ENCODE data around the gene IKZF3. TPM values are rescaled to one million over a fixed set of nuclear protein-coding genes. Genes with fewer than 3 reads are reported as not detected.
A peak's percentile ranks its signal among the peaks of the same experiment; 100 is the strongest.

IKZF3 gene
- total RNA-seq, 1 experiment from 2014 or later: 0.22 TPM

DNA sequence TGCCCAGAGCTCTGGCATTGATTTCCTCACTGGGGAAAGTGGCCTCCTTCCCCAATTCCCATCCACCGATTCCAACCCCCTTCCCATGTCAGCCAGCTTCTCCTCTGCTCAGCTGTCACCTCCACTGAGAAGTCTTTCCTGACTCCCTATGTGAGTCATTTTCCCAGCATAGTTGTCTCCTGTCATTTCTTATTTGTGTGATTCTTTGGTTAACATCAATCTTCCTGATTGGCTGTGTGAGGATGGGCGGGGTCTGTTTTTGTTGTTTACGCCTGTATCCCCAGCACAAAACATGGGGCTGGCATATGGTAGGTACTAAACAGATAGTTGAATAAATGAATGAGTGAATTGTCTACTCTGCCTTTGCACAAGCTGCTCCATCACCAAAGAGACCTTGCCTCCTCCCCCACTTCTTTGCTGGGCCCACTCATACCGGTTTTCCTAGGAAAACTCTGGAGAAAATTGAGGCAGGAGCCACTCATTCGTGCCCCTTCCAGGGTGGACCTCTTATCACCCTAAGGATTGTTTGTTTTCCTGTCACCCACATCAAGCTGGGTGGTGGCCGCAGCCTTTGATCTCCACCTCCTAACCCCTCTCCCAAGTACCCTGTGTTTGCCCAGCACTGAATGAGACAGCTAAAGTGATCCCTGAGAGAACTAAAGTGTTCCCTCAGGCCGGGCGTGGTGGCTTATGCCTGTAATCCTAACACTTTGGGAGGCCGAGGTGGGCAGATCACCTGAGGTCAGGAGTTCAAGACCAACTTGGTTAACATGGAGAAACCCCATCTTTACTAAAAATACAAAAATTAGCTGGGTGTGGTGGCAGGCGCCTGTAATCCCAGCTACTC is 127.6 kb downstream of the IKZF3 start:
- H3K36me3 Mint-ChIP-seq (ENCODE audit: insufficient read depth in 1 of 3, low read depth in 3 of 3): no peaks in the 10 kb centered on the region; a peak in 2 of 7 replicates
- no peak overlapping the region for H2BK20ac ChIP-seq (ENCODE audit: low read depth, low read length, poor library complexity, severe bottlenecking)
- H3K23ac ChIP-seq (ENCODE audit: insufficient read length, low read depth, low read length): no peak overlapping the region
- H2AK5ac ChIP-seq (ENCODE audit: insufficient read length, low read length): no peak overlapping the region
- no peak overlapping the region for H3K4me2 ChIP-seq (ENCODE audit: insufficient read depth, insufficient read length, low read length)
- H3K9me3 Mint-ChIP-seq: no peaks in the 10 kb centered on the region
- no peak overlapping the region for H3K18ac ChIP-seq (ENCODE audit: insufficient read length, low read depth, low read length)
- H4K20me1 ChIP-seq (ENCODE audit: control insufficient read depth, insufficient read depth, insufficient read length): no peaks in the 10 kb centered on the region
- no peak overlapping the region for H2BK120ac ChIP-seq (ENCODE audit: low read depth, low read length, poor library complexity, severe bottlenecking)
- no peak overlapping the region for H3K27ac ChIP-seq (ENCODE audit: insufficient read length, low read depth, low read length)
- H2BK12ac ChIP-seq (ENCODE audit: insufficient read length, low read depth, low read length): no peak overlapping the region
- peaks cover 27% of the 10 kb centered on the region for H3K23me2 ChIP-seq (ENCODE audit: insufficient read length, low read depth, low read length, poor library complexity, severe bottlenecking)
- H2BK5ac ChIP-seq (ENCODE audit: insufficient read length, low read length): no peak overlapping the region
- no peak overlapping the region for H3T11ph ChIP-seq (ENCODE audit: low read length)
- no peak overlapping the region for H3K56ac ChIP-seq (ENCODE audit: insufficient read length, low read depth, low read length)
- H3K27ac Mint-ChIP-seq: peak overlapping the region; percentile 39 to 71 (median 52); a peak in 5 of 7 replicates
- DNase-seq: no peak
- H2BK15ac ChIP-seq (ENCODE audit: low read depth, low read length): no peak overlapping the region
- H3K9me3 ChIP-seq (ENCODE audit: control insufficient read depth, low read depth, low read length): no peaks in the 10 kb centered on the region
- H3K4me3 Mint-ChIP-seq: peak overlapping the region; percentile 1 to 60; a peak in 3 of 5 replicates
- H3K4me1 Mint-ChIP-seq: peaks cover 31 to 38% of the 10 kb centered on the region in 2 experiments
- WGBS (ENCODE audit: extremely low coverage, insufficient read length, low lambda C conversion rate): no CpG with 5 or more reads among the region's 10 CpGs
- peaks cover 2% of the 10 kb centered on the region; the same call in 1 of the 2 replicates for H3K79me2 ChIP-seq (ENCODE audit: insufficient read depth, low read length)
- H3K27me3 ChIP-seq (ENCODE audit: insufficient read depth, low read length): no peaks in the 10 kb centered on the region
- H3K27me3 Mint-ChIP-seq (ENCODE audit: low read depth): peaks cover 3% of the 10 kb centered on the region; the same call in 1 of the 2 replicates
- H3K4ac ChIP-seq (ENCODE audit: low read depth, low read length): no peak overlapping the region
- no peaks in the 10 kb centered on the region for H3K79me1 ChIP-seq (ENCODE audit: insufficient read depth, low read depth, low read length, poor library complexity, severe bottlenecking)
- no peak overlapping the region for H4K91ac ChIP-seq (ENCODE audit: insufficient read length, low read depth, low read length)
- no peak overlapping the region for H4K8ac ChIP-seq (replicated peaks; ENCODE audit: insufficient read length, low read depth, low read length)
- H2AFZ ChIP-seq (ENCODE audit: low read length): no peak overlapping the region
- peaks cover 3% of the 10 kb centered on the region; the same call in 1 of the 2 replicates for H3K4me1 ChIP-seq (ENCODE audit: insufficient read depth, low read length)
- no peak overlapping the region for H3K14ac ChIP-seq (ENCODE audit: insufficient read depth, low read length)
- TF ChIP-seq, protein P1, sequence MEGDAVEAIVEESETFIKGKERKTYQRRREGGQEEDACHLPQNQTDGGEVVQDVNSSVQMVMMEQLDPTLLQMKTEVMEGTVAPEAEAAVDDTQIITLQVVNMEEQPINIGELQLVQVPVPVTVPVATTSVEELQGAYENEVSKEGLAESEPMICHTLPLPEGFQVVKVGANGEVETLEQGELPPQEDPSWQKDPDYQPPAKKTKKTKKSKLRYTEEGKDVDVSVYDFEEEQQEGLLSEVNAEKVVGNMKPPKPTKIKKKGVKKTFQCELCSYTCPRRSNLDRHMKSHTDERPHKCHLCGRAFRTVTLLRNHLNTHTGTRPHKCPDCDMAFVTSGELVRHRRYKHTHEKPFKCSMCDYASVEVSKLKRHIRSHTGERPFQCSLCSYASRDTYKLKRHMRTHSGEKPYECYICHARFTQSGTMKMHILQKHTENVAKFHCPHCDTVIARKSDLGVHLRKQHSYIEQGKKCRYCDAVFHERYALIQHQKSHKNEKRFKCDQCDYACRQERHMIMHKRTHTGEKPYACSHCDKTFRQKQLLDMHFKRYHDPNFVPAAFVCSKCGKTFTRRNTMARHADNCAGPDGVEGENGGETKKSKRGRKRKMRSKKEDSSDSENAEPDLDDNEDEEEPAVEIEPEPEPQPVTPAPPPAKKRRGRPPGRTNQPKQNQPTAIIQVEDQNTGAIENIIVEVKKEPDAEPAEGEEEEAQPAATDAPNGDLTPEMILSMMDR (conservative IDR thresholded peaks at IDR 0.05): no peak
- no peak overlapping the region for H3K9ac ChIP-seq (ENCODE audit: extremely low read depth, insufficient read length, low read length)
- no peak overlapping the region for H4K5ac ChIP-seq (ENCODE audit: insufficient read length, low read depth, low read length)

Data from H9 (cell line).